ENCODE data around the gene RHBDF1.

DNA sequence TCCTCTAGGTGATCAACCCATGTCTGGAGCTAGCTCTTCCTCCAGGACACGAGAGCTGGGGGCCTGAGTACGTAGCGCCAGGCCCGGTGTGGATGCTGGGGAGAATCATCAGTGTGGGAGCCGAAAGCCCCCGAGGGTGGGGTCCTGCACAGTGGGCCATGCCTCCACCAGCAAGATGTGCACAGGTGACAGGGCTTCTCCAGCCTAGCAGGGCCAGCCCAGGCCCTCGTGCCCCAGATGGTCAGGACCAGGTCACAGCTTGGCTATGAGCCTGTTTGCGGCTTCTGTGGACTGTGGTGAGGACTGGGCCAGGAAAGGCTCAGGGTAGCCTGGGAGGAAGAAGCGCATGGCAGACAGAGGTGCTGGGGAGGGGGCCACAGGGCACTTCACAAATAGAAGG is 13.4 kb upstream of the RHBDF1 start:
- TF ChIP-seq, protein P1, sequence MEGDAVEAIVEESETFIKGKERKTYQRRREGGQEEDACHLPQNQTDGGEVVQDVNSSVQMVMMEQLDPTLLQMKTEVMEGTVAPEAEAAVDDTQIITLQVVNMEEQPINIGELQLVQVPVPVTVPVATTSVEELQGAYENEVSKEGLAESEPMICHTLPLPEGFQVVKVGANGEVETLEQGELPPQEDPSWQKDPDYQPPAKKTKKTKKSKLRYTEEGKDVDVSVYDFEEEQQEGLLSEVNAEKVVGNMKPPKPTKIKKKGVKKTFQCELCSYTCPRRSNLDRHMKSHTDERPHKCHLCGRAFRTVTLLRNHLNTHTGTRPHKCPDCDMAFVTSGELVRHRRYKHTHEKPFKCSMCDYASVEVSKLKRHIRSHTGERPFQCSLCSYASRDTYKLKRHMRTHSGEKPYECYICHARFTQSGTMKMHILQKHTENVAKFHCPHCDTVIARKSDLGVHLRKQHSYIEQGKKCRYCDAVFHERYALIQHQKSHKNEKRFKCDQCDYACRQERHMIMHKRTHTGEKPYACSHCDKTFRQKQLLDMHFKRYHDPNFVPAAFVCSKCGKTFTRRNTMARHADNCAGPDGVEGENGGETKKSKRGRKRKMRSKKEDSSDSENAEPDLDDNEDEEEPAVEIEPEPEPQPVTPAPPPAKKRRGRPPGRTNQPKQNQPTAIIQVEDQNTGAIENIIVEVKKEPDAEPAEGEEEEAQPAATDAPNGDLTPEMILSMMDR (IDR thresholded peaks at IDR 0.05; ENCODE audit: insufficient read depth, low read length, poor library complexity, severe bottlenecking), result no peak
- no peak for TF ChIP-seq EZH2phosphoT487 (conservative IDR thresholded peaks at IDR 0.05; ENCODE audit: low read length)

All from SU-DHL-6 (cell line).